Measurements from ENCODE around the gene SLC25A12.

Gene SLC25A12

GRCh38 chr2:171745806-171746205, 148.2 kb downstream of the SLC25A12 start:
- no peak for TF ChIP-seq POU6F1 (CRISPR knock-in tag; IDR thresholded peaks at IDR 0.05; ENCODE audit: borderline replicate concordance, low read depth)
- TF ChIP-seq ARNTL (CRISPR knock-in tag; IDR thresholded peaks at IDR 0.05; ENCODE audit: borderline replicate concordance, low read depth), result no peak
- no peak for TF ChIP-seq TSHZ2 (CRISPR knock-in tag; IDR thresholded peaks at IDR 0.05)
- no peak for TF ChIP-seq ZNF70 (CRISPR knock-in tag; IDR thresholded peaks at IDR 0.05)
- no peak for TF ChIP-seq RARB (CRISPR knock-in tag; IDR thresholded peaks at IDR 0.05)
- no peak for TF ChIP-seq ZFP3 (CRISPR knock-in tag; IDR thresholded peaks at IDR 0.05)
- TF ChIP-seq PPARA (CRISPR knock-in tag; IDR thresholded peaks at IDR 0.05; ENCODE audit: borderline replicate concordance), result no peak
- no peak for TF ChIP-seq ZNF8 (CRISPR knock-in tag; IDR thresholded peaks at IDR 0.05)
- no peak for TF ChIP-seq ZC3H10 (CRISPR knock-in tag; IDR thresholded peaks at IDR 0.05)
- no peak for TF ChIP-seq CSRNP3 (CRISPR knock-in tag; IDR thresholded peaks at IDR 0.05)
- TF ChIP-seq TCF4 (CRISPR knock-in tag; IDR thresholded peaks at IDR 0.05; ENCODE audit: borderline replicate concordance), result no peak
- no peak for TF ChIP-seq ISL1 (CRISPR knock-in tag; IDR thresholded peaks at IDR 0.05)
- TF ChIP-seq ESRRG (CRISPR knock-in tag; IDR thresholded peaks at IDR 0.05), result no peak
- no peak for TF ChIP-seq SNAI2 (CRISPR knock-in tag; IDR thresholded peaks at IDR 0.05)
- TF ChIP-seq CSDC2 (CRISPR knock-in tag; IDR thresholded peaks at IDR 0.05), result no peak
- TF ChIP-seq TOX (CRISPR knock-in tag; IDR thresholded peaks at IDR 0.05; ENCODE audit: borderline replicate concordance), result no peak
- no peak for TF ChIP-seq BACH2 (CRISPR knock-in tag; IDR thresholded peaks at IDR 0.05; ENCODE audit: borderline replicate concordance)
- no peak for TF ChIP-seq OSR1 (CRISPR knock-in tag; IDR thresholded peaks at IDR 0.05)
- no peak for ATAC-seq

GRCh38 chr2:171745141-171745540, 148.9 kb downstream of the SLC25A12 start:
- ATAC-seq, result no peak
- TF ChIP-seq ISL1 (CRISPR knock-in tag; IDR thresholded peaks at IDR 0.05) (no peak), CREB5 (CRISPR knock-in tag; IDR thresholded peaks at IDR 0.05; ENCODE audit: low read depth) (no peak), PPARA (CRISPR knock-in tag; IDR thresholded peaks at IDR 0.05; ENCODE audit: borderline replicate concordance) (no peak), ZFP3 (CRISPR knock-in tag; IDR thresholded peaks at IDR 0.05) (no peak), CSRNP3 (CRISPR knock-in tag; IDR thresholded peaks at IDR 0.05) (no peak), OSR1 (CRISPR knock-in tag; IDR thresholded peaks at IDR 0.05) (no peak), TSHZ2 (CRISPR knock-in tag; IDR thresholded peaks at IDR 0.05) (no peak), ZNF565 (CRISPR knock-in tag; conservative IDR thresholded peaks at IDR 0.05; ENCODE audit: low read depth) (no peak), ESRRG (CRISPR knock-in tag; IDR thresholded peaks at IDR 0.05) (no peak), BACH2 (CRISPR knock-in tag; IDR thresholded peaks at IDR 0.05; ENCODE audit: borderline replicate concordance) (no peak), TCF4 (CRISPR knock-in tag; IDR thresholded peaks at IDR 0.05; ENCODE audit: borderline replicate concordance) (no peak), PATZ1 (CRISPR knock-in tag; IDR thresholded peaks at IDR 0.05; ENCODE audit: borderline replicate concordance) (no peak), GLIS3 (CRISPR knock-in tag; IDR thresholded peaks at IDR 0.05) (no peak), POU6F1 (CRISPR knock-in tag; IDR thresholded peaks at IDR 0.05; ENCODE audit: borderline replicate concordance, low read depth) (no peak), CSDC2 (CRISPR knock-in tag; IDR thresholded peaks at IDR 0.05) (no peak)

Data from SK-N-SH treated with all-trans-retinoic acid at 6 μM for 48 hours (cell line).